ENCODE measurements around the gene CBLB.

DNA sequence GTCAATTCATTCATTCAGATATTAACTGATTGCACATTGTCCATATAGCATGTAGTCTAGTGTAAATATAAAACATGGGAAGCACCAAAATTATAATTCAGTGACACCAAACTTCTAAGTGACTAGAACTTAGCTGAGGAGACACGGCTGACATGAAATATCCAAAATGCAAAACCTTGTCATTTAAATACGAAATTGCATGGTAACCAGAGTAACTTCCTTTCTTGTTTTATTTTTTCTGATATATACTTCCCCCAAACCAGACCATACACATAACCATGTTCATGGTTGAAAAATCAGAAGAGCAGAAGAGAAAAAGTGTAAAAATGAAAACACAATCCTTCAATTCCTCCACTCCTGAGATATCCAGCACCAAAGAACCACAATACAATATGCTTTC, 38.0 kb downstream of the CBLB start:
- TF ChIP-seq POLR2A (IDR thresholded peaks at IDR 0.05) (no peak), CTCF (IDR thresholded peaks at IDR 0.05) (no peak)

Measured in ovary (tissue), 3 donors.